HepG2 (cell line): ENCODE data around the gene IGIP. TPM values are rescaled to one million over a fixed set of nuclear protein-coding genes. Genes with fewer than 3 reads are reported as not detected.

Experiments used
- ATF7 ChIP-seq, 2 experiments: fragments of 450-650 bp in 1 of 2; sonication (generic) in 1 of 2; formaldehyde crosslinking in 1 of 2; IDR thresholded peaks; 2 replicates each; pipeline versions ENCODE4 v1.4.0 to v1.6.1; 2016 to 2020; ENCODE audit warnings: antibody characterized with exemption in 1 of 2, mild to moderate bottlenecking in 1 of 2, missing genetic modification reagents in 1 of 2
- CBX1 ChIP-seq: IDR thresholded peaks from one replicate; pipeline ENCODE4 v1.6.1; 2016; ENCODE audit warnings: antibody characterized with exemption, low read depth
- CREM ChIP-seq, 2 experiments: sonication (generic) in 1 of 2; formaldehyde crosslinking in 1 of 2; IDR thresholded peaks; 2 replicates each; pipeline versions ENCODE4 v1.4.0 to v1.6.1; 2016 to 2020; ENCODE audit warnings: antibody characterized with exemption in 1 of 2, mild to moderate bottlenecking in 1 of 2, missing genetic modification reagents in 1 of 2
- EEA1 ChIP-seq: sonication (generic); formaldehyde crosslinking; IDR thresholded peaks from 2 replicates; pipeline ENCODE4 v1.5.1; 2020; ENCODE audit warnings: mild to moderate bottlenecking, missing genetic modification reagents, borderline replicate concordance
- MEIS1 ChIP-seq: sonication (generic); formaldehyde crosslinking; IDR thresholded peaks from 2 replicates; pipeline ENCODE4 v1.9.0; 2021; ENCODE audit warnings: mild to moderate bottlenecking, missing genetic modification reagents, moderate library complexity, borderline replicate concordance
- MIXL1 ChIP-seq: IDR thresholded peaks from 2 replicates; pipeline ENCODE4 v1.6.1; 2016
- NFIC ChIP-seq: IDR thresholded peaks from 2 replicates; pipeline ENCODE4 v1.6.1; 2012; ENCODE audit warnings: mild to moderate bottlenecking, low read length, inconsistent platforms
- RFXANK ChIP-seq: IDR thresholded peaks from 2 replicates; pipeline ENCODE4 v1.6.1; 2016
- SAFB2 ChIP-seq: sonication (generic); formaldehyde crosslinking; IDR thresholded peaks from 2 replicates; pipeline ENCODE4 v1.5.1; 2020; ENCODE audit warnings: missing genetic modification reagents, low read depth, mild to moderate bottlenecking, borderline replicate concordance
- SP140L ChIP-seq: sonication (generic); formaldehyde crosslinking; IDR thresholded peaks from 2 replicates; pipeline ENCODE4 v1.4.0; 2020; ENCODE audit warnings: missing genetic modification reagents, borderline replicate concordance
- THYN1 ChIP-seq: sonication (generic); formaldehyde crosslinking; IDR thresholded peaks from 2 replicates; pipeline ENCODE4 v1.8.1; 2023; ENCODE audit warnings: low read depth, mild to moderate bottlenecking, moderate library complexity, missing genetic modification reagents, borderline replicate concordance
- TRAFD1 ChIP-seq: sonication (generic); formaldehyde crosslinking; IDR thresholded peaks from 2 replicates; pipeline ENCODE4 v1.5.1; 2020; ENCODE audit warnings: missing genetic modification reagents, mild to moderate bottlenecking, borderline replicate concordance
- XBP1 ChIP-seq: sonication (generic); formaldehyde crosslinking; IDR thresholded peaks from 2 replicates; pipeline ENCODE4 v1.5.0; 2020; ENCODE audit warnings: missing genetic modification reagents
- ZBTB8A ChIP-seq: sonication (generic); formaldehyde crosslinking; IDR thresholded peaks from 2 replicates; pipeline ENCODE4 v1.4.0; 2020; ENCODE audit warnings: mild to moderate bottlenecking, low read depth, missing genetic modification reagents, borderline replicate concordance
- ZFYVE20 ChIP-seq: sonication (generic); formaldehyde crosslinking; IDR thresholded peaks from 2 replicates; pipeline ENCODE4 v1.8.0; 2023; ENCODE audit warnings: low read depth, mild to moderate bottlenecking, moderate library complexity, missing genetic modification reagents, borderline replicate concordance
- ZNF12 ChIP-seq: sonication (generic); formaldehyde crosslinking; IDR thresholded peaks from 2 replicates; pipeline ENCODE4 v1.5.0; 2020; ENCODE audit warnings: missing genetic modification reagents
- ZNF343 ChIP-seq: sonication (generic); formaldehyde crosslinking; IDR thresholded peaks from 2 replicates; pipeline ENCODE4 v1.4.0; 2020; ENCODE audit warnings: mild to moderate bottlenecking, missing genetic modification reagents
- ZNF451 ChIP-seq: sonication (generic); formaldehyde crosslinking; IDR thresholded peaks from 2 replicates; pipeline ENCODE4 v1.5.0; 2020; ENCODE audit warnings: mild to moderate bottlenecking, missing genetic modification reagents
- ZNF549 ChIP-seq: sonication (generic); formaldehyde crosslinking; IDR thresholded peaks from 2 replicates; pipeline ENCODE4 v1.5.0; 2020; ENCODE audit warnings: missing genetic modification reagents
- polyA plus RNA-seq, 8 experiments: library from polyadenylated mRNA; depleted of rRNA in 3 of 8; stranded (reverse) in 7 of 8; unstranded in 1 of 8; fragments of >200 nt; fragmentation: Illumina TruSeq in 4 of 8; extraction: Trizol in 4 of 8; gene quantifications; 2 replicates each; pipeline versions ENCODE4 v1.2.1 to v1.2.3, GENCODE V29; 2011 to 2016; ENCODE audit warnings: low read depth in 4 of 8, missing spikeins in 1 of 8, mixed read lengths in 1 of 8; ENCODE audit not compliant: insufficient read depth in 1 of 8
- total RNA-seq, 5 experiments: library from RNA; depleted of rRNA; stranded (reverse); fragments of >200 nt; fragmentation: Illumina TruSeq; extraction: Trizol; gene quantifications; 2 replicates each; pipeline ENCODE4 v1.2.3, GENCODE V29; 2016; ENCODE audit warnings: low read depth in 1 of 5
- TF ChIP-seq, protein P1 (sequence below): sonication (generic); formaldehyde crosslinking; IDR thresholded peaks from 2 replicates; pipeline ENCODE4 v1.4.0; 2020; ENCODE audit warnings: missing genetic modification reagents, mild to moderate bottlenecking, borderline replicate concordance
- TF ChIP-seq, protein P2 (sequence below): sonication (generic); formaldehyde crosslinking; conservative IDR thresholded peaks from 2 replicates; pipeline ENCODE4 v1.8.1; 2023; ENCODE audit warnings: missing genetic modification reagents
- TF ChIP-seq, protein P3 (sequence below): sonication (generic); formaldehyde crosslinking; IDR thresholded peaks from 2 replicates; pipeline ENCODE4 v1.4.0; 2020; ENCODE audit warnings: mild to moderate bottlenecking, missing genetic modification reagents

IGIP gene
- total and polyA plus RNA-seq, 2 of the 13 experiments (the other 11 are each of a cell fraction or from before 2014, with no cell fraction given), result 1.7 to 2.1 TPM

- TF ChIP-seq, protein P1, sequence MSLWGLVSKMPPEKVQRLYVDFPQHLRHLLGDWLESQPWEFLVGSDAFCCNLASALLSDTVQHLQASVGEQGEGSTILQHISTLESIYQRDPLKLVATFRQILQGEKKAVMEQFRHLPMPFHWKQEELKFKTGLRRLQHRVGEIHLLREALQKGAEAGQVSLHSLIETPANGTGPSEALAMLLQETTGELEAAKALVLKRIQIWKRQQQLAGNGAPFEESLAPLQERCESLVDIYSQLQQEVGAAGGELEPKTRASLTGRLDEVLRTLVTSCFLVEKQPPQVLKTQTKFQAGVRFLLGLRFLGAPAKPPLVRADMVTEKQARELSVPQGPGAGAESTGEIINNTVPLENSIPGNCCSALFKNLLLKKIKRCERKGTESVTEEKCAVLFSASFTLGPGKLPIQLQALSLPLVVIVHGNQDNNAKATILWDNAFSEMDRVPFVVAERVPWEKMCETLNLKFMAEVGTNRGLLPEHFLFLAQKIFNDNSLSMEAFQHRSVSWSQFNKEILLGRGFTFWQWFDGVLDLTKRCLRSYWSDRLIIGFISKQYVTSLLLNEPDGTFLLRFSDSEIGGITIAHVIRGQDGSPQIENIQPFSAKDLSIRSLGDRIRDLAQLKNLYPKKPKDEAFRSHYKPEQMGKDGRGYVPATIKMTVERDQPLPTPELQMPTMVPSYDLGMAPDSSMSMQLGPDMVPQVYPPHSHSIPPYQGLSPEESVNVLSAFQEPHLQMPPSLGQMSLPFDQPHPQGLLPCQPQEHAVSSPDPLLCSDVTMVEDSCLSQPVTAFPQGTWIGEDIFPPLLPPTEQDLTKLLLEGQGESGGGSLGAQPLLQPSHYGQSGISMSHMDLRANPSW (CRISPR knock-in tag), result no peak
- no peak for TF ChIP-seq SP140L (CRISPR knock-in tag)
- TF ChIP-seq TRAFD1 (CRISPR knock-in tag), result no peak
- TF ChIP-seq CREM (IDR thresholded peaks at IDR 0.05), result peak; percentile 20; the same call in 1 of the 2 replicates
- TF ChIP-seq CREM (CRISPR knock-in tag; IDR thresholded peaks at IDR 0.05), result no peak
- TF ChIP-seq, protein P2, sequence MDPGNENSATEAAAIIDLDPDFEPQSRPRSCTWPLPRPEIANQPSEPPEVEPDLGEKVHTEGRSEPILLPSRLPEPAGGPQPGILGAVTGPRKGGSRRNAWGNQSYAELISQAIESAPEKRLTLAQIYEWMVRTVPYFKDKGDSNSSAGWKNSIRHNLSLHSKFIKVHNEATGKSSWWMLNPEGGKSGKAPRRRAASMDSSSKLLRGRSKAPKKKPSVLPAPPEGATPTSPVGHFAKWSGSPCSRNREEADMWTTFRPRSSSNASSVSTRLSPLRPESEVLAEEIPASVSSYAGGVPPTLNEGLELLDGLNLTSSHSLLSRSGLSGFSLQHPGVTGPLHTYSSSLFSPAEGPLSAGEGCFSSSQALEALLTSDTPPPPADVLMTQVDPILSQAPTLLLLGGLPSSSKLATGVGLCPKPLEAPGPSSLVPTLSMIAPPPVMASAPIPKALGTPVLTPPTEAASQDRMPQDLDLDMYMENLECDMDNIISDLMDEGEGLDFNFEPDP (CRISPR knock-in tag), result no peak
- no peak for TF ChIP-seq ZNF451 (CRISPR knock-in tag)
- peak; percentile 92 for TF ChIP-seq MEIS1
- peak; percentile 59; the same call in 1 of the 2 replicates for TF ChIP-seq SAFB2
- peak; percentile 52 for TF ChIP-seq EEA1 (CRISPR knock-in tag)
- TF ChIP-seq ZBTB8A (CRISPR knock-in tag), result no peak
- TF ChIP-seq, protein P3, sequence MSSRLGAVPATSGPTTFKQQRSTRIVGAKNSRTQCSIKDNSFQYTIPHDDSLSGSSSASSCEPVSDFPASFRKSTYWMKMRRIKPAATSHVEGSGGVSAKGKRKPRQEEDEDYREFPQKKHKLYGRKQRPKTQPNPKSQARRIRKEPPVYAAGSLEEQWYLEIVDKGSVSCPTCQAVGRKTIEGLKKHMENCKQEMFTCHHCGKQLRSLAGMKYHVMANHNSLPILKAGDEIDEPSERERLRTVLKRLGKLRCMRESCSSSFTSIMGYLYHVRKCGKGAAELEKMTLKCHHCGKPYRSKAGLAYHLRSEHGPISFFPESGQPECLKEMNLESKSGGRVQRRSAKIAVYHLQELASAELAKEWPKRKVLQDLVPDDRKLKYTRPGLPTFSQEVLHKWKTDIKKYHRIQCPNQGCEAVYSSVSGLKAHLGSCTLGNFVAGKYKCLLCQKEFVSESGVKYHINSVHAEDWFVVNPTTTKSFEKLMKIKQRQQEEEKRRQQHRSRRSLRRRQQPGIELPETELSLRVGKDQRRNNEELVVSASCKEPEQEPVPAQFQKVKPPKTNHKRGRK (CRISPR knock-in tag), result no peak
- no peak for TF ChIP-seq RFXANK (CRISPR knock-in tag)
- no peak; the same call in 1 of the 2 replicates for TF ChIP-seq ZNF12
- no peak for TF ChIP-seq NFIC
- TF ChIP-seq XBP1 (CRISPR knock-in tag), result no peak; the same call in 1 of the 2 replicates
- TF ChIP-seq ATF7 (IDR thresholded peaks at IDR 0.05), result no peak
- peak; percentile 49; the same call in 1 of the 2 replicates for TF ChIP-seq ATF7 (CRISPR knock-in tag; IDR thresholded peaks at IDR 0.05)
- no peak for TF ChIP-seq CBX1
- TF ChIP-seq ZNF343 (CRISPR knock-in tag), result peak; percentile 55
- no peak for TF ChIP-seq THYN1 (CRISPR knock-in tag)
- no peak for TF ChIP-seq ZFYVE20 (CRISPR knock-in tag)
- TF ChIP-seq MIXL1 (CRISPR knock-in tag), result no peak
- TF ChIP-seq ZNF549, result 0 out of 2 replicates have a peak, but pooled peaks have one; percentile 69
Measured at GRCh38 chr5:140107312-140108092, 18.2 kb upstream of the IGIP start (continued).
